HG03521 (cell line): ENCODE results near the gene NGDN.
"Not testable (repeated sequence)": the region's sequence is repeated elsewhere in the genome, so short reads cannot be mapped to it uniquely, and the experiment has no call there.

Experiments used
- ATAC-seq: cut with Tn5 transposase; IDR thresholded peaks from one replicate; pipeline ENCODE4 v1.9.1; 2021; ENCODE audit warnings: mild to moderate bottlenecking, moderate library complexity; ENCODE audit not compliant: unreplicated experiment

The NGDN gene, protein sequence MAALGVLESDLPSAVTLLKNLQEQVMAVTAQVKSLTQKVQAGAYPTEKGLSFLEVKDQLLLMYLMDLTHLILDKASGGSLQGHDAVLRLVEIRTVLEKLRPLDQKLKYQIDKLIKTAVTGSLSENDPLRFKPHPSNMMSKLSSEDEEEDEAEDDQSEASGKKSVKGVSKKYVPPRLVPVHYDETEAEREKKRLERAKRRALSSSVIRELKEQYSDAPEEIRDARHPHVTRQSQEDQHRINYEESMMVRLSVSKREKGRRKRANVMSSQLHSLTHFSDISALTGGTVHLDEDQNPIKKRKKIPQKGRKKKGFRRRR

DNA sequence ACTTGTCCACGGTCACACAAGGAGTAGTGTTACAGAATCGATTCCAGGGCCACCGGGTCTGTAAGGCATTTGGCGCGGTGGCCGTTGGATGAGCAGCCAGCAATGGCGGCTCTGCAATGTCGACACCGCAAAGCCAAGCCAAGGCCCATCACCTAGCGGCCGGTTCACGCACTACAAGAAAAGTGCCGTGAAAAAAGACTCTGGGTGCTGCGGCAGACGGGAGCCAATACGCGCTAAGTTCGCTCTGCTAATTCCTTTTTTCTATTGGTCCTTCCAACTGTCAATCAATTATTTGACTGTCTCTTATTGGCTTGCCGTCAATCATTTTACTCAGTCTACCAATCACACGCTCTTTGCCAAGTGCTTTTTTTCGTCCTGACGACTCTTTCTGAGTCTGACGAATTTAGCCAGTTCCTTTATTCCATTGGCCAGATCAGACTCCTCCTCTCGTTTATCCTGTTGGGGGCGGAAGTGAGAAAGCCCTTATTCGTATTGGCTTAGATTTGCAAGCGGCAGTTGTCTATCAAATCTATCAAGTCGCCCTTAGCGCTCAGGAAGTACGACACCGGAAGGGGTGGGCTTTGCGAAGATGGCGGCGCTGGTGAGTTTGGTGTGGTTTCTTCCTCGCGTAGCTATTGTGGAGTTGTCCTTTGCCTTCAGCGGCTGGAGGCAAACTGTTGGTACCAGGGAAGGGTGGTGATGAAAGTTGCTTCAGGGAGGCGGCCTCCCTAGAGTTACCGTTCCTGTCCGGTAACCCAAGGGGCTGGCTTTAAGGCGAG, at the start of gene NGDN:
Gene NGDN, plus strand, starts transcription at position 577 of the 779 bp plus-strand sequence. Its CDS starts 13 bp downstream, at position 590.
- ATAC-seq: peak; percentile 94

DNA sequence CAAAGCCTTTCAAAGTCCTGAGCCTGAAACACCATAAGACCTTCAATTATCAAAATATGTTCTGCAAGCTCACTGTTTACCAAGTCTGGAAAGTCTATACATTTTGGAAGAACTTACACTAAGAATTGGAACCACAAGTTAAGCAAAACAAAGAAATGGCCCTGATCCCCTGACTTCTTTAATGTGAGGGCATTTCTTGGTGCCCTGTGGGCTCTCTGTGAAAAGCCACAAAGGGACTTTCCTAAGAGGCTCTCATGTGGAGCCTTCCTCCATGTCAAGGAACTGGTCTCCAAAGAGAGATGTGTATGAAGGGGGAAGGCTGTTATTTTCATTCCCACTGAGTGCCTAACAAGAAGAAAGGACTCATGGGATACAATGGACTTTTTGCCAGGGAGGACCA, 47.9 kb upstream of the NGDN start:
- ATAC-seq: no peak

DNA sequence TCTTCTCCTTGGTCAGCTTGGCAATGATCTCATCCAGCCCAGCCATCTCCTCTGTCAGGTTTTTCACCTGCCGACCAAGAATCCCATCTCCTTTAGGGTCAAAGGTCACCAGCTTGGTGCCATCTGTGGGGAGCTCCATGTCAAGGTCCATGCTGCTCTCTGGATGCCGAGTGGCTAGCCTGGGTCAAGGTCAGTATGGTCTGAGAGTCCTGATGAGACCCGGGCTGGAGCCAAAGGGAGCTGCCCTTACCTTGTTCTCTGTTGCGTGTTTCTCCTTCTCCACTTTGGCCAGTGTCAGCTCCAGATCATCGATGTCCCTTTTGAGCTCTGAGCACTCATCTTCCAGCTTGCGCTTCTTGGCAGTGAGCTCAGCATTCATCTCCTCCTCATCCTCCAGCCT, 45.8 kb upstream of the NGDN start:
- no peak for ATAC-seq

DNA sequence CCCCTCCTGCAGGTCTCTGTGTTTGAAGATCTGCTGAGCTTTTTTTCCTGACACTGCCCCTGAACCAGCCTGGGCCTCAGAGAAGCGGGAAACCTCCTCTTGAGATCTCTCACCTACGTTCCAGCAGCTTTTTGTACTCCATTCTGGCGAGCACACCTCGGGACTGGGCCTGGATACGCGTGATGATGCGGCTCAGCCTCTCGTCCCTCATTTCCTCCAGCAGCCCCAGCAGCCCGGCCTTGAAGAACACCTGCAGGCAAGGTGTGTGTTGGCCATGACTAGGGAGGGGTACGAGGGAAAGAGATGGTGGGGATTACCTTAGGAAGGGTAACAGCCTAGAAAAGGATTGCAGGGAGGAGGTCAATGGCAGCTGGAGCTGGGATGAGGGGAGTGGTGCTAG, 44.3 kb upstream of the NGDN start:
- no peak for ATAC-seq

DNA sequence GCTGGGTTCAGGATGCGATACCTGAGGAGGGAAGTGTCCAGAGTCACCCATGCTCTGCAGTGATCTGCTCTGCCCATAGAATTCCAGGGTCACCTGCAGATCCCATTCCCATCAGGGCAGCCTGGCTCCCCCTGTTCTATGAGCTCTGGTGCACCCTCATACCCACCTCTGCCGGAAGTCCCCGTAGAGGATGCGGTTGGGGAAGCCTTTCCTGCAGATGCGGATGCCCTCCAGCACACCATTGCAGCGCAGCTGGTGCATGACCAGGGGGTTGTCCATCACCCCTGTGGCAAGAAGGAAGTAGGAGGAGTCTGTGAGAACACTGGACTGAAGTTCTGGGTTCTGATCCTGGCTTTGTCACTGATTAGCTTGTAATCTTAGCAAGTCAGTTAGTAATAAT, 43.7 kb upstream of the NGDN start:
- ATAC-seq: not testable (repeated sequence)

DNA sequence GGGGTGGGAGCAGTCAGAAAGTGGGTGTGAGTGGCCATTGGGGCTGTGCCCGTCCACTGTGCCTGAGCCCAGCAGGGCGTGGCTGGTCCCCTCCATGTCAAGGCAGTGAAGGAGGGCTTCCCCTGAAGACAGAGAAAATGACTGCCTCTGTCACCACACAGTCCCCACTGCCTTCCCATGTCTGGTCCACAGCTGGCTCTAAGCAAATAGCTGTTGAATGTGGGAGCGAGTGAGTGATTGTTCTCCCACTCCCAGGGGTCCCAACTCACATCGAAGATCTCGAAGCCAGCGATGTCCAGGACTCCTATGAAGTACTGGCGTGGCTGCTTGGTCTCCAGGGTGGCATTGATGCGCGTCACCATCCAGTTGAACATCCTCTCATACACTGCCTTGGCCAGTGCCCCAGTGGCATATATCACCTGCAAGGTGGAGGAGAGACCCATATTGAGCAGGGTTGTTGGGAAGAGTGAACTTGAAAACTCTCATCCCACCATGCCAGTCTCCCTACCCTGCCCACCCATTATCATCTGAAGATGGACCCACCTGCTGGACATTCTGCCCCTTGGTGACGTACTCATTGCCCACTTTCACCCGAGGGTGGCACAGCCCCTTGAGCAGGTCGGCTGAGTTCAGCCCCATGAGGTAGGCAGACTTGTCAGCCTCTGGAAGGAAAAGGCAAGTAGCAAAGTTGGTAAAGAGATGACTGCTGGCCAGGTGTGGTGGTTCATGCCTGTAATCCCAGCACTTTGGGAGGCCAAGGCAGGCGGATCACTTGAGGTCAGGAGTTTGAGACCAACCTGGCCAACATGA, 40.6 kb upstream of the NGDN start:
- ATAC-seq: no peak

DNA sequence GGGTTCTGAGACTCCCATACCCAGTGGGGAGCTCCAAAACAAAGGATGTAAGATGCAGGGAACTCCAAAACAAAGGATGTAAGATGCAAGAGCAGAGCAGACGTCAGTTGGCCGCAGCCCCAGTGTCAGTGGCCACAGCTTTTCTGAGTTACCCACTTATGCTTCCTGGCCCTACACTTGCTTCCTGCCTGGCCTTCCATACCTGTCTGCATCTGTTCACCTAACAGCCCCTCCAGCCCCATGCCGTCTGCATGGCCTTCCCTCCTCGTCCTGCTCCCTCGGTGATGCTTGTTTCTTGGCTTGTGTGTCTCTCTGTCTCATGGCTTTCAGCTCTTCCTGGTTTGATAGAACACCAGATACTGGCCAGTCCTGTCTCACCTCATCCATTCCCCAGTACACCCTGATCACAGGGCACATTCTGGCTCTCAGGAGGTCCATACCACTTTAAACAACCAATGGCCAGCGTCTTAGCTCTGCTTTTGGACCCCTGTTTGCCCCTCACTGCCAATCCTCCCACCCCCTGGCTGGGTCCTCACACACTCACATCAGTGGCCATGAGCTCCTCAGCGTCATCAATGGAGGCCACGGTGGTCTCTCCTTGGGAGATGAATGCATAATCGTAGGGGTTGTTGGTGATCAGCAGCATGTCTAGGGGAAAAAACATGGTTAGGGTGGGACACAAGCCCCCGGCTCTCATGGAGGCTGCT, 39.3 kb upstream of the NGDN start:
- no peak for ATAC-seq

DNA sequence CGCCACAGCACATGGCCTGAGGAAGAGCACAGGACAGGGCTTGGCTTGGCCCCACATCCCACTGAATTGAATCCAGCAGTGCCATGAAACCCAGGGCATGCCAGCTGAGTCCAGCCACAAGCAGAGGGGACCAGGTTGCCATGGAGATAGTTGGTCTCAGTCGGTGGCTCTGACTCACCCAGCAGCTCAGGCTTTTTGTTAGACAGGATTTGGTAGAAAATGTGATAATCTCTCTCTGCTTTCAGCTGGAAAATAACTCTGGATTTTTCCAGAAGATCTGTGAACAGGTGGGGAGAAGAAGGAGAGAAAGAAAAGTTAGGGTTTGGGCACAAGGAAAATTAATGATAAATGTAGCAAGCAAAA, 38.8 kb upstream of the NGDN start:
- ATAC-seq: no peak

DNA sequence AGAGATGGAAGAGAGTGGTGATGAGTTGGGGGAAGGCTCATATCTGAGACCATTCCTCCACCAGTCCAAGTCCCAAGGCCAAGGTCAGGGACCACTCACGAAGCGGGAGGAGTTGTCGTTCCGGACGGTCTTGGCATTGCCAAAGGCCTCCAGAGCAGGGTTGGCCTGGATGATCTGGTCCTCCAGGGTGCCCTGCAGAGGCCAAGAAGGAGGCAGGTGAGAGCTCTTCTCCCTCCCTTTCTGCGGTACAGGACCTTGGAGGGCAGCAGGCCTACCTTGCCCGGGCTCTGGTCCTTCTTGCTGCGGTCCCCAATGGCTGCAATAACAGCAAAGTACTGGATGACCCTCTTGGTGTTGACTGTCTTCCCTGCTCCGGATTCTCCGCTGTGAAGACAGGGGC, 38.0 kb upstream of the NGDN start:
- no peak for ATAC-seq

DNA sequence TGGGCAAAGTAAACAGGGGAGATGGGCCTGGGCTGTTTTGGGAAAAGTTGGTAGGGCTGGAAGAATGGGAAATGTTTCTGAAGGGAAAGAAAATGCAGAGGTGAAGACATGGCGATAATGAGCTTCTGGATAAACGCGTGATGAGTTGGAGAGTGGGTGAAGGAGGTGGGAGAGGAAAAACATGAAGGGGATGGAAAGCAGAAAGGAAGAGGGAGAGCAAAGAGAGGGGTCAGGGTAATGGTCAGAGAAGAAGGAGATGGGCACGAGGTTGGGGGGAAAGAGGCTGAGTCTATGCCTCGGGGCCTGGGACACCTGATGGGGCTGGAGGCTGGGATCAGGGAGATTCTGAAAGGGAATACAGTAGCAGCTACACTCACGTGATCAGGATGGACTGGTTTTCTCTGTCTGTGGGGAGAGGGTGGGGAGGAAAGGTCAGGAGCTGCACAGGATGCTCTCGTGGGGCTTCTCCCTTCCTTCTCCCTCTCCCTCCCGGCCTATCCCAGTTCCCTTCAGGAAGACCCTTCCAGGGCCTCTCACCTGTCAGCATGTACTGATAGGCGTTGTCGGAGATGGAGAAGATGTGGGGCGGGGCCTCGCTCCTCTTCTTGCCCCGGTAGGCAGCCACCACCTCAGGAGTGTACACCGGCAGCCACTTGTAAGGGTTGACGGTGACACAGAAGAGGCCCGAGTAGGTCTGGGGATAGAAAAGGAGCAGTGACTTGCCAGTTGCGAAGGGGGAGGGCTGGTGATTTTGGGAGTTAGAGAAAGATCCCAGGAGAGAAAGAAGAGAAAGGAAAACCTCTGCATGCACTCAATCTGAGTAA, 37.2 kb upstream of the NGDN start:
- no peak for ATAC-seq

DNA sequence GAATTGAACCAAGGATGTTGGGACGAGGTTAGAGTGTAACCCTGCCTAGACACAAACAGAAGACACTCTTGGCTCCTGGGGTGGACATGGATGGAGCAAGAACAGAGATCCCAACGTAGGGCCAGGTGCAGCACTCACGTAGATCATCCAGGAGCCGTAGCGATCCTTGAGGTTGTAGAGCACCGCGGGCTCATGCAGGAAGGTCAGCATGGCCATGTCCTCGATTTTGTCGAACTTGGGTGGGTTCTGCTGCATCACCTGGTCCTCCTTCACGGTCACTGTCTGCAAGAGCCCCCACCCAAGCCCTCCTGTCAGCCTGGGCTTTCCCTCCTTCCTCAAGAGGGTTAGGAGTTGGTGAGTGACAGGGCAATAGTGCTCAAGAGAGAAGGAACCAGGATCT, 36.6 kb upstream of the NGDN start:
- ATAC-seq: no peak

DNA sequence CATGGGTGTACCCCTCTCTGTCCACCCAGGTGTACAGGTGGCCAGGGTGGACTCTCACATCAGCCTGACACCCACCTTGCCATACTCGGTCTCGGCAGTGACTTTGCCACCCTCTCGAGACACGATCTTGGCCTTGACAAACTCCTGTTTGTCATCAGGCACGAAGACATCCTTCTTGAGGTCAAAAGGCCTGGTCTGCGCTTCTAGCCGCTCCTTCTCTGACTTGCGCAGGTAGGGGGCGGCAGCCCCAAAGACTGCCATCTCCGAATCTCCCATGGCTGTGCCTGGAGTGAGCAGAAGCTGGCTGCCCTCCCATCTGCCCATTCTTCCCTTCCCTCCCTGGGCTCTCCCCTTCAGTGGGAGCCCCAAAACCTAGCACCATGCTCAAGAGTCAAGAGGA, 36.0 kb upstream of the NGDN start:
- ATAC-seq: no peak

DNA sequence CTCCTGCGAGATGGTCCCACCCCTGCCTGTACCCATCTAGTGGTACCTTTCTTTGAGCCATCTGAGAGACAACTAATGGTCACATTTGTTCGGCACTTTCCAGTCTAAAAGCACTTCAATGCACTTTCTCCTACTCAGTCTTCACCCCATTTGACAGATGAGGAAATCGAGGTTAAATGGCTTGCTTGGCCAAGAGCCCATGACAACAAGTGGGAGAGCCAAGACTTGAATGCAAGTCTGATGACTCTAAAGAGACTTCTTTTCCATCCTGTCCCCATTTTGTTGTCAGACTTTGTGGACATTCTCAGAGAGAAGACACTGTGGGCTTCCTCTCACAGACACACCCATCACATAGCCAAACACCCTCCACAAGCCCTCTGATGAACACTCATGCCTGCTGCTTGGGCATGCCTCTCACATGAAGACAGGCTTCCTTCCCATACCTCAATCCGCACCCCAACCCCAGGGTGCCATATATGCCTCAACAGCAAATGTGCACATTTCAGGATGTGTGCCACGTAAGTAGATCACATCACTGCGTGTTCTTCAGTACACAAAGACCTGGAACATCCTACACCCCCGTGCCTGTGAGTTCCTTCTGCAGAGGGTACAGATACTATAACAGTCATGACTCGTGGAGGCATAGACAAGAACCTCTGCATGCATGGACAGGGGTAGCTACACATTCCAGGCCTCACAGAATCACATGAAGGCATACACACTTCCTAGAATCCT, 34.8 kb upstream of the NGDN start:
- no peak for ATAC-seq

DNA sequence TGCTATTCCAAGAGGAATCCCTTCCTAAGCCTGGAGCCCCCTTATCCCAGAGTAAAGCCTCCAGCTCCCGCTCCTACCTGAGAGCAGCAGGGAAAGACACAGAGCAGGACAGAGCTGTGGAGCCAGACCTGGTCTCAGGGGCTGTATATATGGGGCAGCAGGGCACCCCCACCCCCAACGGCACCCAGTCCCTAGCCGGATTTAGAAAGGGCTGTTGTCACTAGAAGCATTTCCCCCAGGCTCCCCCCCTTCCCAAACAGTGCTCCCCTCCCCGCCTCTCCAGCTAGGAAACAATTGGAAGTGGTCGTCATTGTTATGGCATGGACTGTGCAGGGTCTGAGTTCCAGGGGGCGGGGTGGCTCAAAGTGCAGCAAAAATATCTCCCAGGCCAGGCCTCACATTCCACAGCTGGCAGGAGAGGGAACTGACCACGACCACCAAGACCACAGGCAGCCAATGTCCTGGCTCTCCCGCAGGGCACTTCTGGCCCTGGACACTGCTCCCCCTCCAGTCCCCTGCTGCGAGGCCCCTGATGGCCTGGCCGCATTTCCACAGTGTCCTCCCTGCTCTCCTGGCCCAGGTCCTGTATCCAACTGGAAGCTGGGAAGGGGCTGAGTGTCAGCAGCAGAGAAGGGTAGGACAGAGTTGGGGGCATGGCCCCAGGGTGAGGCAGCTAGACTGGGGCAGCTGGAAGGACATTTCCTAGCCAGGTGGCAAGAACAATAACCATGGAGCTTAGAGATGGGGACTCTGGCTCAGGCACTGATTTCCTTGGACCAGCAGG, 33.8 kb upstream of the NGDN start, which contains the start of gene MYH7:
Gene MYH7, minus strand, starts transcription at position 118 of the 784 bp plus-strand sequence. CDS start 1,928 bp downstream, outside the sequence.
- no peak for ATAC-seq

DNA sequence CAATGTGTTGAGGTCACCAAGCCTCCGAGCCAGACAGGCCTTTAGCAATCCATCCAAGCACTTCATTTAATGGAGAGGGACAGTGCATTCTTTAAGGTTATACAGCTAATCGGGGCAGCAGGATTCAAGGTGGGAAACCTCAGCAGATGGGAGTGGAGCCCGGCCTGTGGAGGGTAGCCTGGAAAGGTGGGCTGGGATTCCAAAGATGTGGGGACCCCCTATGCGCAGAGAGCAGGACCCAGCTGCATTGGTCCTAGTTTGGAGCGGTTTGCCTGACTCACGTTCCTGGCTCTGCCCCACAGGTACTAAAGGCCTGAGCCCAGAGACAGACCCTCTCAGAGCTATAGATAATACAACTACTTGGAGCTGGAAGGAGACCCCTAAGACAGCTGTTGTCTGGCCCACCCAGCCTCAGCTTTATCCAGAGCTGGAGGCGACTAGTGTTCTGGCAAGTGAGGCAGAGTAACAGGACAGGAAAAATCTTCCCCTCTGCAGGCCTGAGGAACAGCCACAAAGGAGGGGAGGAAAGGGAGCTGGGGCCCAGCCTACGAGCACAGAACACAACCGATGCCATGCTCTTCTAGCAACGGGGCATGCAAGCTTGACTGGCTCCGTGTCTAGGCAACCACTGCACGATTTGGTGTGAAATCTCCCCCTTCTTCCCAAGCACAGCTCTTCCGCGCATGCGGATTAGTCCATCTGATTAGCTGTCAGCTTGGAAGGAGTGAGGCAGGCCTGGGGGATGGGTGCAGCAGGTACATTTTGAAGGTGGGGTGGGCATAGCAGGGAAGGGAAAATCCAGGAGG, 33.0 kb upstream of the NGDN start:
- no peak for ATAC-seq

DNA sequence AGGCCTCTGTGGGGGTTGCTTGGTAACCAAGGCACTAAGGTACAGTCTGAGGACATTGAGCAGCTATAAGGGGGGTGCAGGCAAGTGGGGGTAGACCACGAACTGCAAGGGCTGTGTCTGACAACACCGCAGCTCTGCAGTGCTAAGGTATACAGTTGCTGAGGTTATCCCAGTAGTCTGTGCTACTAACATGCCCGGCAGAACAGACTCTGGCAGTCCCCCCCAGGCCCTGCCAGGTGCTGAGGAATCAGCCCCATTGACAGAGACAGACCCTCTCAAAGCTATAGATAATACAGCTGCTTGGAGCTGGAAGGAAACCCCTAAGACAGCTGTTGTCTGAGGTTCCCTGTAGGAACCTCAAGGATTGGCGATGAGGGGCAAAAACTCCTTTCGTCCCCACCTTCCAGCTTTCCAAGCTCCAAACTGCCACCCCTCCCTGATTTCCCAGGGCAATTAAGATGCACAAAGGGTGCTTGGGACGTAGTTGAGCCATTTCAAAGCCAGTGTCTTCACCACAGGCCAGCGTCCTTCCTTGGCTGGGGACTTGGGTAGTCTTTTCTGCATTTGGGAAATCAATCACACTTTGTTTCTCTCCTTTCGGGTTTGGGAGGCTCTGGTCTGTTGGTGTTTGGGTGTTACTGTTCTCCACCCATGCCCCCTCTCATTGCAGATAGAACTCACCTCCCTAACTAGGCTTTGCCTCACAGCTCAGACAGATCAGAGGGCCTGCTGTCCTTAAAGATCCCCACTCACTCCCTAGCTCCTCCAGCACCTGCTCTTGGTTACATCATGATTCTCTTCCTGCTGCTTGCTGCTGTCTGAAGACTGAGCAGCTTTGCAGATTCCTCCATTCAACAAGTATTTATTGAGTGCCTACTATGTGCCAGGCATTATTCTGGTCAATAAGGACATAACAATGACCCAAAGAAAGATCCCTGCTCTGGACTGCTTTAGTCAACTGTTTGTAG, 32.1 kb upstream of the NGDN start:
- no peak for ATAC-seq
